Measurements from ENCODE around the gene RBM23. TPM values are rescaled to one million over a fixed set of nuclear protein-coding genes. Genes with fewer than 3 reads are reported as not detected.
A peak's percentile ranks its signal among the peaks of the same experiment; 100 is the strongest.
"Not testable (repeated sequence)": the region's sequence is repeated elsewhere in the genome, so short reads cannot be mapped to it uniquely, and the experiment has no call there.

The RBM23 gene
- total RNA-seq, 2 donors from 2014 or later = 170 to 463 TPM

GRCh38 chr14:22955702-22956569 lies 37.0 kb upstream of the RBM23 start:
- intact Hi-C loops (cut with DNase I) = no loop called here
- WGBS = 8% methylated on average over 19 of the region's 19 CpGs
- Histone ChIP-seq H3K36me3 (no peaks in the 10 kb centered on the region), H3K9me3 (no peaks in the 10 kb centered on the region), H3K27me3 (replicated peaks; ENCODE audit: insufficient read depth) (no peaks in the 10 kb centered on the region), H3K4me3 (peak overlapping the region; percentile 59 to 60), H3K4me1 (replicated peaks) (no peaks in the 10 kb centered on the region), H3K27ac (peak overlapping the region; percentile 95 to 96)
- no peak for DNase-seq (ENCODE audit: low spot score)
- no peak for TF ChIP-seq CTCF (IDR thresholded peaks at IDR 0.05)
- TF ChIP-seq POLR2A (IDR thresholded peaks at IDR 0.05) = no peak
- peak; percentile 5 for TF ChIP-seq POLR2AphosphoS5 (IDR thresholded peaks at IDR 0.05)

DNA sequence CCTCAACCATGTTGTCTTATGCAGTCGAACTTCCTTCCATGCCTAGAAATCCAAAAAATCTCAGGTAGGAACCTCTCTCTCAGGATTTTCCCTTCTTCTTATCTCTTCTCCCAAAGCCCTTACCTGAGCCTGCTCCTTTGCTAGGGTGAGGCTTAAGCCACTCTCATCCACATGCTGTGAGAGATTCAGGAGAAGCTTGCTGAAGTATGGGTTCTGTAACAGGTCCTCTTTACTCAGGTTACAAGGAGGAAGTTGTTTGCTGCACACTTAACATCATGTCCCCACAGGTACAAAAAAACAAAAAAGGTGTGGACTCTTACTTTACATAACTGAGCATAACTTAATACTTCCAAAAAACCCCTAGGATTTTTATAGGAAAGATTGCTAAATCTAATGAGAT lies 33.5 kb upstream of the RBM23 start:
- H3K4me3 ChIP-seq = no peak overlapping the region
- H3K9me3 ChIP-seq = no peaks in the 10 kb centered on the region
- intact Hi-C loops (cut with DNase I) = no loop called here
- DNase-seq (ENCODE audit: low spot score) = no peak
- no peak overlapping the region for H3K27ac ChIP-seq
- 97% methylated on average over 1 of the region's 1 CpG for WGBS
- H3K4me1 ChIP-seq (replicated peaks) = no peaks in the 10 kb centered on the region
- TF ChIP-seq POLR2A (IDR thresholded peaks at IDR 0.05) (no peak), POLR2AphosphoS5 (IDR thresholded peaks at IDR 0.05) (no peak), CTCF (IDR thresholded peaks at IDR 0.05) (no peak)
- H3K36me3 ChIP-seq = no peaks in the 10 kb centered on the region
- H3K27me3 ChIP-seq (replicated peaks; ENCODE audit: insufficient read depth) = no peaks in the 10 kb centered on the region

- intact Hi-C loops (cut with DNase I); H3K4me1 ChIP-seq (replicated peaks); H3K4me3 ChIP-seq; H3K27me3 ChIP-seq (replicated peaks; ENCODE audit: insufficient read depth); H3K36me3 ChIP-seq; DNase-seq (ENCODE audit: low spot score); H3K27ac ChIP-seq; H3K9me3 ChIP-seq: not testable (repeated sequence)
- 91% methylated on average over 8 of the region's 8 CpGs for WGBS
Measured at GRCh38 chr14:22951795-22952194, 32.8 kb upstream of the RBM23 start.

- intact Hi-C loops (cut with DNase I) = no loop called here
- no peak overlapping the region for H3K4me3 ChIP-seq
- no peaks in the 10 kb centered on the region for H3K27me3 ChIP-seq (replicated peaks; ENCODE audit: insufficient read depth)
- WGBS = 96% methylated on average over 3 of the region's 3 CpGs
- no peak for TF ChIP-seq POLR2A (IDR thresholded peaks at IDR 0.05)
- TF ChIP-seq POLR2AphosphoS5 (IDR thresholded peaks at IDR 0.05) = no peak
- no peak for TF ChIP-seq CTCF (IDR thresholded peaks at IDR 0.05)
- no peaks in the 10 kb centered on the region for H3K4me1 ChIP-seq (replicated peaks)
- no peaks in the 10 kb centered on the region for H3K36me3 ChIP-seq
- H3K9me3 ChIP-seq = no peaks in the 10 kb centered on the region
- no peak overlapping the region for H3K27ac ChIP-seq
- DNase-seq (ENCODE audit: low spot score) = no peak
Measured at GRCh38 chr14:22945642-22946041, 26.7 kb upstream of the RBM23 start.

- 90% methylated on average over 4 of the region's 4 CpGs for WGBS
- no peaks in the 10 kb centered on the region for H3K36me3 ChIP-seq
- no peaks in the 10 kb centered on the region for H3K9me3 ChIP-seq
- no peak for DNase-seq (ENCODE audit: low spot score)
- H3K4me1 ChIP-seq (replicated peaks) = no peaks in the 10 kb centered on the region
- intact Hi-C loops (cut with DNase I) = no loop called here
- TF ChIP-seq POLR2AphosphoS5 (IDR thresholded peaks at IDR 0.05) (no peak), CTCF (IDR thresholded peaks at IDR 0.05) (no peak), POLR2A (IDR thresholded peaks at IDR 0.05) (no peak)
- H3K27ac ChIP-seq = no peak overlapping the region
- H3K27me3 ChIP-seq (replicated peaks; ENCODE audit: insufficient read depth) = no peaks in the 10 kb centered on the region
- no peak overlapping the region for H3K4me3 ChIP-seq
Measured at GRCh38 chr14:22939684-22940083, 20.7 kb upstream of the RBM23 start.

All from prostate gland (tissue), 2 donors.